ENCODE data around the gene ZDHHC12. TPM values are rescaled to one million over a fixed set of nuclear protein-coding genes. Genes with fewer than 3 reads are reported as not detected.

The ZDHHC12 gene
- polyA plus RNA-seq, 3 donors = 50.0 to 72.7 (median 68.4) TPM

- no peak for TF ChIP-seq CTCF (IDR thresholded peaks at IDR 0.05)
- Histone ChIP-seq H3K4me3 (replicated peaks in 1 of 3; ENCODE audit: low read depth in 2 of 3, low read length in 3 of 3) (peak overlapping the region; percentile 70 to 97 (median 90)), H3K27ac (ENCODE audit: low read depth in 1 of 2, low read length in 2 of 2) (peak overlapping the region in 1 of 2 donors; percentile 93), H3K4me1 (ENCODE audit: control insufficient read depth in 1 of 2, insufficient read depth in 2 of 2, low read length in 2 of 2) (peaks cover 8 to 25% of the 10 kb centered on the region in 2 donors), H2AFZ (ENCODE audit: insufficient read depth, low read depth, low read length, poor library complexity, severe bottlenecking) (peak overlapping the region; percentile 98), H3K27me3 (ENCODE audit: control insufficient read depth in 2 of 2, insufficient read depth in 2 of 2, low read length in 2 of 2) (no peaks in the 10 kb centered on the region), H3K9ac (ENCODE audit: insufficient read depth, low read length, poor library complexity, severe bottlenecking) (peak overlapping the region; percentile 94), H3K36me3 (replicated peaks in 1 of 2; ENCODE audit: control insufficient read depth in 1 of 2, insufficient read depth in 2 of 2, low read length in 2 of 2) (peaks cover 2 to 7% of the 10 kb centered on the region in 2 donors), H4K20me1 (ENCODE audit: insufficient read depth, low read length) (no peaks in the 10 kb centered on the region), H3K79me2 (ENCODE audit: insufficient read depth, low read length) (peaks cover 30% of the 10 kb centered on the region), H3K4me2 (replicated peaks; ENCODE audit: extremely low read depth, low read length, poor library complexity, severe bottlenecking) (peak overlapping the region; percentile 94), H3K9me3 (replicated peaks in 1 of 2; ENCODE audit: control insufficient read depth in 1 of 2, insufficient read depth in 1 of 2, low read length in 2 of 2) (peaks cover 0 to 2% of the 10 kb centered on the region in 2 donors)
- 91% methylated on average over 8 of the region's 11 CpGs for WGBS (ENCODE audit: insufficient coverage)
- peak overlapping the region; percentile 28 to 95 (median 93) for H3K27ac Mint-ChIP-seq
- H3K4me1 Mint-ChIP-seq = peaks cover 26% of the 10 kb centered on the region
- peak overlapping the region; percentile 98 for H3K4me3 Mint-ChIP-seq
- intact Hi-C loops (cut with micrococcal nuclease) = loop anchor here in 1 of 2 donors (5.0 kb wide), 1 partner anchor 112 kb away; the partner anchor contains the start of genes KYAT1 and LRRC8A
- peaks cover 6 to 13% of the 10 kb centered on the region in 2 donors for H3K36me3 Mint-ChIP-seq
- peaks cover 0 to 8% (median 4%) of the 10 kb centered on the region in 7 donors for H3K9me3 Mint-ChIP-seq
- DNase-seq = no peak
- H3K27me3 Mint-ChIP-seq (ENCODE audit: low read depth in 3 of 3) = peaks cover under 1 to 4% (median 3%) of the 10 kb centered on the region in 3 donors
Measured at GRCh38 chr9:128770286-128771030, 46.5 kb upstream of the ZDHHC12 start.

GRCh38 chr9:128768606-128769005 lies 44.7 kb upstream of the ZDHHC12 start:
- Histone ChIP-seq H3K4me1 (ENCODE audit: control insufficient read depth in 1 of 2, insufficient read depth in 2 of 2, low read length in 2 of 2) (peaks cover 8 to 25% of the 10 kb centered on the region in 2 donors), H3K79me2 (ENCODE audit: insufficient read depth, low read length) (peaks cover 30% of the 10 kb centered on the region), H4K20me1 (ENCODE audit: insufficient read depth, low read length) (no peaks in the 10 kb centered on the region), H3K27me3 (ENCODE audit: control insufficient read depth in 2 of 2, insufficient read depth in 2 of 2, low read length in 2 of 2) (no peaks in the 10 kb centered on the region), H3K27ac (ENCODE audit: low read depth in 1 of 2, low read length in 2 of 2) (peak overlapping the region in 1 of 2 donors; percentile 6), H3K4me3 (replicated peaks in 1 of 3; ENCODE audit: low read depth in 2 of 3, low read length in 3 of 3) (no peak overlapping the region), H3K9me3 (replicated peaks in 1 of 2; ENCODE audit: control insufficient read depth in 1 of 2, insufficient read depth in 1 of 2, low read length in 2 of 2) (no peaks in the 10 kb centered on the region), H3K36me3 (replicated peaks in 1 of 2; ENCODE audit: control insufficient read depth in 1 of 2, insufficient read depth in 2 of 2, low read length in 2 of 2) (peaks cover 2 to 7% of the 10 kb centered on the region in 2 donors), H3K4me2 (replicated peaks; ENCODE audit: extremely low read depth, low read length, poor library complexity, severe bottlenecking) (no peak overlapping the region), H2AFZ (ENCODE audit: insufficient read depth, low read depth, low read length, poor library complexity, severe bottlenecking) (no peak overlapping the region), H3K9ac (ENCODE audit: insufficient read depth, low read length, poor library complexity, severe bottlenecking) (no peak overlapping the region)
- no peak for DNase-seq
- Mint-ChIP-seq H3K9me3 (no peaks in the 10 kb centered on the region), H3K4me3 (no peak overlapping the region), H3K4me1 (peaks cover 26% of the 10 kb centered on the region), H3K27me3 (ENCODE audit: low read depth in 3 of 3) (no peaks in the 10 kb centered on the region), H3K36me3 (peaks cover 6 to 15% of the 10 kb centered on the region in 2 donors), H3K27ac (peak overlapping the region in 2 of 7 donors; percentile 26 to 31)
- no peak for TF ChIP-seq CTCF (IDR thresholded peaks at IDR 0.05)
- WGBS (ENCODE audit: insufficient coverage) = 100% methylated on average over 1 of the region's 6 CpGs
- intact Hi-C loops (cut with micrococcal nuclease) = no loop called here
